HepG2 (cell line): ENCODE data around the gene CFAP69. TPM values are rescaled to one million over a fixed set of nuclear protein-coding genes. Genes with fewer than 3 reads are reported as not detected.

Source experiments
- AHR ChIP-seq: IDR thresholded peaks from 2 replicates; pipeline ENCODE4 v1.6.1; 2018; ENCODE audit warnings: missing genetic modification reagents, missing compliant biosample characterization
- CREB3 ChIP-seq: sonication (generic); formaldehyde crosslinking; IDR thresholded peaks from 2 replicates; pipeline ENCODE4 v1.5.0; 2020; ENCODE audit warnings: missing genetic modification reagents
- GATAD2A ChIP-seq: IDR thresholded peaks from 2 replicates; pipeline ENCODE4 v1.6.1; 2016
- GLI4 ChIP-seq: sonication (generic); formaldehyde crosslinking; IDR thresholded peaks from 2 replicates; pipeline ENCODE4 v1.5.1; 2020; ENCODE audit warnings: missing genetic modification reagents, mild to moderate bottlenecking, moderate library complexity, borderline replicate concordance
- HOXA3 ChIP-seq: sonication (generic); formaldehyde crosslinking; IDR thresholded peaks from 2 replicates; pipeline ENCODE4 v1.5.0; 2020; ENCODE audit warnings: missing genetic modification reagents
- IKZF4 ChIP-seq: sonication (generic); formaldehyde crosslinking; IDR thresholded peaks from 2 replicates; pipeline ENCODE4 v1.5.1; 2020; ENCODE audit warnings: borderline replicate concordance, mild to moderate bottlenecking, low read depth, missing genetic modification reagents; ENCODE audit errors: not compliant biosample characterization
- MIER3 ChIP-seq: IDR thresholded peaks from 2 replicates; pipeline ENCODE4 v1.6.1; 2016; ENCODE audit warnings: missing compliant biosample characterization, borderline replicate concordance
- MLX ChIP-seq: IDR thresholded peaks from 2 replicates; pipeline ENCODE4 v1.6.1; 2016
- PHB2 ChIP-seq: fragments of 450-650 bp; IDR thresholded peaks from 2 replicates; pipeline ENCODE4 v1.6.1; 2018; ENCODE audit not compliant: partially characterized antibody
- ZBTB44 ChIP-seq: sonication (generic); formaldehyde crosslinking; IDR thresholded peaks from 2 replicates; pipeline ENCODE4 v1.4.0; 2020; ENCODE audit warnings: missing genetic modification reagents
- ZNF263 ChIP-seq: sonication (generic); formaldehyde crosslinking; IDR thresholded peaks from 2 replicates; pipeline ENCODE4 v1.4.0; 2020; ENCODE audit warnings: missing genetic modification reagents
- ZNF33A ChIP-seq: sonication (generic); formaldehyde crosslinking; IDR thresholded peaks from 2 replicates; pipeline ENCODE4 v1.5.1; 2020; ENCODE audit warnings: missing genetic modification reagents, mild to moderate bottlenecking, moderate library complexity, borderline replicate concordance
- ZNF543 ChIP-seq: sonication (generic); formaldehyde crosslinking; IDR thresholded peaks from 2 replicates; pipeline ENCODE4 v1.4.0; 2020; ENCODE audit warnings: mild to moderate bottlenecking, missing genetic modification reagents
- ZNF713 ChIP-seq: sonication (generic); formaldehyde crosslinking; IDR thresholded peaks from 2 replicates; pipeline ENCODE4 v1.4.0; 2020; ENCODE audit warnings: mild to moderate bottlenecking, missing genetic modification reagents
- ZNF800 ChIP-seq: sonication (generic); formaldehyde crosslinking; IDR thresholded peaks from 2 replicates; pipeline ENCODE4 v1.4.0; 2020; ENCODE audit warnings: missing genetic modification reagents
- polyA plus RNA-seq, 8 experiments: library from polyadenylated mRNA; depleted of rRNA in 3 of 8; stranded (reverse) in 7 of 8; unstranded in 1 of 8; fragments of >200 nt; fragmentation: Illumina TruSeq in 4 of 8; extraction: Trizol in 4 of 8; gene quantifications; 2 replicates each; pipeline versions ENCODE4 v1.2.1 to v1.2.3, GENCODE V29; 2011 to 2016; ENCODE audit warnings: low read depth in 4 of 8, missing spikeins in 1 of 8, mixed read lengths in 1 of 8; ENCODE audit not compliant: insufficient read depth in 1 of 8
- total RNA-seq, 5 experiments: library from RNA; depleted of rRNA; stranded (reverse); fragments of >200 nt; fragmentation: Illumina TruSeq; extraction: Trizol; gene quantifications; 2 replicates each; pipeline ENCODE4 v1.2.3, GENCODE V29; 2016; ENCODE audit warnings: low read depth in 1 of 5
- TF ChIP-seq, protein P1 (sequence below): IDR thresholded peaks from 2 replicates; pipeline ENCODE4 v1.6.1; 2018; ENCODE audit warnings: missing genetic modification reagents, mild to moderate bottlenecking, missing compliant biosample characterization
- TF ChIP-seq, protein P2 (sequence below): sonication (generic); formaldehyde crosslinking; IDR thresholded peaks from 2 replicates; pipeline ENCODE4 v1.8.0; 2022; ENCODE audit warnings: missing genetic modification reagents, low read depth, mild to moderate bottlenecking, borderline replicate concordance
- TF ChIP-seq, protein P3 (sequence below): sonication (generic); formaldehyde crosslinking; IDR thresholded peaks from 2 replicates; pipeline ENCODE4 v1.8.1; 2023; ENCODE audit warnings: mild to moderate bottlenecking, missing genetic modification reagents, borderline replicate concordance
- TF ChIP-seq, protein P4 (sequence below): sonication (generic); formaldehyde crosslinking; conservative IDR thresholded peaks from 2 replicates; pipeline ENCODE4 v1.4.0; 2020; ENCODE audit warnings: missing genetic modification reagents

The CFAP69 gene
- total and polyA plus RNA-seq, 2 of the 13 experiments (the other 11 are each of a cell fraction or from before 2014, with no cell fraction given), result 2.2 to 4.0 TPM

- no peak for TF ChIP-seq CREB3
- TF ChIP-seq, protein P1, sequence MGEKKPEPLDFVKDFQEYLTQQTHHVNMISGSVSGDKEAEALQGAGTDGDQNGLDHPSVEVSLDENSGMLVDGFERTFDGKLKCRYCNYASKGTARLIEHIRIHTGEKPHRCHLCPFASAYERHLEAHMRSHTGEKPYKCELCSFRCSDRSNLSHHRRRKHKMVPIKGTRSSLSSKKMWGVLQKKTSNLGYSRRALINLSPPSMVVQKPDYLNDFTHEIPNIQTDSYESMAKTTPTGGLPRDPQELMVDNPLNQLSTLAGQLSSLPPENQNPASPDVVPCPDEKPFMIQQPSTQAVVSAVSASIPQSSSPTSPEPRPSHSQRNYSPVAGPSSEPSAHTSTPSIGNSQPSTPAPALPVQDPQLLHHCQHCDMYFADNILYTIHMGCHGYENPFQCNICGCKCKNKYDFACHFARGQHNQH, result peak; percentile 81; the same call in 1 of the 2 replicates
- peak; percentile 54 for TF ChIP-seq IKZF4 (CRISPR knock-in tag)
- no peak for TF ChIP-seq ZNF33A (CRISPR knock-in tag)
- no peak; the same call in 1 of the 2 replicates for TF ChIP-seq ZNF263 (CRISPR knock-in tag)
- TF ChIP-seq HOXA3 (CRISPR knock-in tag), result peak; percentile 71; the same call in 1 of the 2 replicates
- TF ChIP-seq, protein P2, sequence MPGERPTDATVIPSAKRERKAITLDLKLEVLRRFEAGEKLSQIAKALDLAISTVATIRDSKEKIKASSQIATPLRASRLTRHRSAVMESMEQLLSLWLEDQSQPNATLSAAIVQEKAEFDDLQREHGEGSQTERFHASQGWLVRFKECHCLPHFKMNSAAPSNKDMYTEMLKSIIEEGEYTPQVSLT (CRISPR knock-in tag), result no peak
- TF ChIP-seq, protein P3, sequence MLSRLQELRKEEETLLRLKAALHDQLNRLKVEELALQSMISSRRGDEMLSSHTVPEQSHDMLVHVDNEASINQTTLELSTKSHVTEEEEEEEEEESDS (CRISPR knock-in tag), result no peak
- TF ChIP-seq ZNF713 (CRISPR knock-in tag), result no peak
- no peak for TF ChIP-seq GLI4 (CRISPR knock-in tag)
- TF ChIP-seq, protein P4, sequence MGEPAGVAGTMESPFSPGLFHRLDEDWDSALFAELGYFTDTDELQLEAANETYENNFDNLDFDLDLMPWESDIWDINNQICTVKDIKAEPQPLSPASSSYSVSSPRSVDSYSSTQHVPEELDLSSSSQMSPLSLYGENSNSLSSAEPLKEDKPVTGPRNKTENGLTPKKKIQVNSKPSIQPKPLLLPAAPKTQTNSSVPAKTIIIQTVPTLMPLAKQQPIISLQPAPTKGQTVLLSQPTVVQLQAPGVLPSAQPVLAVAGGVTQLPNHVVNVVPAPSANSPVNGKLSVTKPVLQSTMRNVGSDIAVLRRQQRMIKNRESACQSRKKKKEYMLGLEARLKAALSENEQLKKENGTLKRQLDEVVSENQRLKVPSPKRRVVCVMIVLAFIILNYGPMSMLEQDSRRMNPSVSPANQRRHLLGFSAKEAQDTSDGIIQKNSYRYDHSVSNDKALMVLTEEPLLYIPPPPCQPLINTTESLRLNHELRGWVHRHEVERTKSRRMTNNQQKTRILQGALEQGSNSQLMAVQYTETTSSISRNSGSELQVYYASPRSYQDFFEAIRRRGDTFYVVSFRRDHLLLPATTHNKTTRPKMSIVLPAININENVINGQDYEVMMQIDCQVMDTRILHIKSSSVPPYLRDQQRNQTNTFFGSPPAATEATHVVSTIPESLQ (CRISPR knock-in tag), result no peak
- TF ChIP-seq MLX (CRISPR knock-in tag), result no peak
- peak; percentile 52 for TF ChIP-seq MIER3 (CRISPR knock-in tag)
- no peak for TF ChIP-seq AHR (CRISPR knock-in tag)
- peak; percentile 78 for TF ChIP-seq ZNF543
- no peak for TF ChIP-seq ZBTB44 (CRISPR knock-in tag)
- TF ChIP-seq PHB2, result no peak
- TF ChIP-seq GATAD2A (CRISPR knock-in tag), result peak; percentile 59
- no peak for TF ChIP-seq ZNF800 (CRISPR knock-in tag)
These were observed at the start of gene CFAP69 (continued) for GRCh38 chr7:90244909-90245851.
